ENCODE data around the gene RETREG3.

The RETREG3 gene

GRCh38 chr17:42531455-42532354, 77.5 kb downstream of the RETREG3 start:
- peak; percentile 32 to 37 for DNase-seq (ENCODE audit: low read depth in 2 of 2)

DNA sequence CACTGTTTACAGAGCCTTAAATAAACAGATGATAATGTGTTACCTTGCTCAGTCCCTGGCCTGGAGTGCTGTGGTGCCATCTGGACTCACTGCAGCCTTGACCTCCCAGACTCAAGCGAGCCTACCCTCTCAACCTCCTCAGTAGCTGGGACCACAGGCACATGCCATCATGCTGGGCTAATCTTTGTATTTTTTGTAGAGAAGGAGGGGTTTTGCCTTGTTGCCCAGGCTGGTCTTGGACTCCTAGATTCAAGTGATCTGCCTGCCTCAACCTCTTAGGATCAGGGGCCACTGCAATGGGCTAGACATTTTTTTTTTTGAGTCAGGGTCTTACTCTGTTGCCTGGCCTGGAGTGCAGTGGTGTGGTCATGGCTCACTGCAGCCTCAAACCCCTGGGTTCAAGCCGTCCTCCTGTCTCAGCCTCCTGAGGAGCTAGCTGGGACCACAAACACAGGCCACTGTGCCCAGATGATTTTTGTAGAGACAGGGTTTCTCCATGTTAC, 78.2 kb downstream of the RETREG3 start:
- no peak for DNase-seq (ENCODE audit: low read depth in 2 of 2)
